Breast epithelium (tissue), 3 donors: Measurements from ENCODE around the gene MAP3K5.

Experiments used
- POLR2A ChIP-seq: fragments of 450-650 bp; IDR thresholded peaks from one replicate; pipeline ENCODE4 v1.6.1; 2016; ENCODE audit warnings: antibody characterized with exemption, mild to moderate bottlenecking, moderate library complexity
- POLR2AphosphoS5 ChIP-seq, 3 donors: sonication (generic); formaldehyde crosslinking; IDR thresholded peaks; one replicate each; pipeline ENCODE4 v1.6.1; 2017; ENCODE audit warnings: antibody characterized with exemption in 3 of 3
- TF ChIP-seq, protein P1 (sequence below), 3 donors: fragments of 450-650 bp; IDR thresholded peaks; one replicate each; pipeline ENCODE4 v1.5.1; 2016 to 2017; ENCODE audit warnings: antibody characterized with exemption in 3 of 3, mild to moderate bottlenecking in 3 of 3, moderate library complexity in 3 of 3

DNA sequence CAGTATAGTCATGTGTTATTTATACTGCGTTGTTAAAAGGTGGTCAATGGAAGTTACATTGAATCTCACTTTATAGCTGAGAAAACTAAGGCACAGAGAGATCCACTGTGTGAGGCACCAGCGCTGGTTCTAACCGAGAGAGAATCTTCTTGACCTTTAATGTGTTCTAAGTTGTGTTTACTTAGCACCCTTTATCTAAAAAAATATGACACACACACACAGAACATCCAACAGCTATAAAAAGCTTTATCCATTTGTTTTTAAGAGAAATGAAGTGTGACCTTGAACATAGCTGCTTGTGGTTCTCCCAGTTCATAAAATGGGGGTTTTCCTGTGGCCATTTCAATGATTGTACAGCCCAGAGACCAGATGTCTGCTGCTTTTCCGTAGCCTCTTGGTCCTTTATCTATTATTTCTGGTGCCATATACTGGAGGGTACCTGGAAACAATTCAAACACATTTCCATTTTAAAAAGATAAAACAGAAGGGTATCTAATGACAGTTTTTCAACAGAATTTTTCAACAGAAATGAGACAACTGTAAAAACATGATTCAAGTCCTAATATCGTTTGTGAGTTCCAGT is 187.3 kb downstream of the MAP3K5 start:
- TF ChIP-seq POLR2A (no peak), POLR2AphosphoS5 (IDR thresholded peaks at IDR 0.05) (no peak)
- TF ChIP-seq, protein P1, sequence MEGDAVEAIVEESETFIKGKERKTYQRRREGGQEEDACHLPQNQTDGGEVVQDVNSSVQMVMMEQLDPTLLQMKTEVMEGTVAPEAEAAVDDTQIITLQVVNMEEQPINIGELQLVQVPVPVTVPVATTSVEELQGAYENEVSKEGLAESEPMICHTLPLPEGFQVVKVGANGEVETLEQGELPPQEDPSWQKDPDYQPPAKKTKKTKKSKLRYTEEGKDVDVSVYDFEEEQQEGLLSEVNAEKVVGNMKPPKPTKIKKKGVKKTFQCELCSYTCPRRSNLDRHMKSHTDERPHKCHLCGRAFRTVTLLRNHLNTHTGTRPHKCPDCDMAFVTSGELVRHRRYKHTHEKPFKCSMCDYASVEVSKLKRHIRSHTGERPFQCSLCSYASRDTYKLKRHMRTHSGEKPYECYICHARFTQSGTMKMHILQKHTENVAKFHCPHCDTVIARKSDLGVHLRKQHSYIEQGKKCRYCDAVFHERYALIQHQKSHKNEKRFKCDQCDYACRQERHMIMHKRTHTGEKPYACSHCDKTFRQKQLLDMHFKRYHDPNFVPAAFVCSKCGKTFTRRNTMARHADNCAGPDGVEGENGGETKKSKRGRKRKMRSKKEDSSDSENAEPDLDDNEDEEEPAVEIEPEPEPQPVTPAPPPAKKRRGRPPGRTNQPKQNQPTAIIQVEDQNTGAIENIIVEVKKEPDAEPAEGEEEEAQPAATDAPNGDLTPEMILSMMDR (IDR thresholded peaks at IDR 0.05): no peak
